B cell (primary cell): ENCODE measurements around the gene SEMA3A. TPM values are rescaled to one million over a fixed set of nuclear protein-coding genes. Genes with fewer than 3 reads are reported as not detected.

ENCODE experiments used
- ATAC-seq: fragments of 200-7000 bp; cut with Tn5 transposase; one replicate; pipeline ENCODE4 v1.10.0; 2021; ENCODE audit warnings: low read depth, mild to moderate bottlenecking, moderate number of reproducible peaks, moderate library complexity
- CTCF ChIA-PET: fragments of 350-600 bp; sonication (Branson Sonifier 250); formaldehyde crosslinking; loops from one replicate; lab custom pipeline; 2021; ENCODE audit warnings: antibody characterized with exemption, inconsistent platforms; lab: Charles Lee
- POLR2A ChIA-PET: fragments of 350-600 bp; sonication (Branson Sonifier 250); formaldehyde crosslinking; loops from one replicate; lab custom pipeline; 2021; ENCODE audit warnings: antibody characterized with exemption; lab: Charles Lee
- DNase-seq: peaks from one replicate; pipeline ENCODE4 v3.0.0; 2013
- H2AFZ ChIP-seq: 2 replicates; pipeline ENCODE4 v1.6.1; 2012; ENCODE audit warnings: mild to moderate bottlenecking, low read depth, low read length; ENCODE audit not compliant: insufficient read depth, poor library complexity, severe bottlenecking
- H3K27ac ChIP-seq, 2 donors: 1 replicate in 1 of 2; 2 replicates in 1 of 2; pipeline ENCODE4 v1.5.1; 2012 to 2013; ENCODE audit warnings: low read length in 2 of 2, mild to moderate bottlenecking in 2 of 2, moderate library complexity in 1 of 2
- H3K27me3 ChIP-seq, 4 experiments: fragments of 200-600 bp in 1 of 4; sonication (generic) in 1 of 4; replicated peaks in 1 of 4; 1 replicate in 2 of 4; 2 replicates in 2 of 4; pipeline versions ENCODE4 v1.6.1 to v1.7.0; 2013 to 2016; ENCODE audit warnings: low read length in 3 of 4, mild to moderate bottlenecking in 2 of 4, mixed read lengths in 1 of 4, moderate library complexity in 1 of 4; ENCODE audit not compliant: insufficient read depth in 4 of 4, control insufficient read depth in 3 of 4; ENCODE audit errors: control extremely low read depth in 1 of 4
- H3K36me3 ChIP-seq, 2 experiments: replicated peaks in 1 of 2; 1 replicate in 1 of 2; 2 replicates in 1 of 2; pipeline versions ENCODE4 v1.6.1 to v1.7.1; 2013; ENCODE audit warnings: low read length in 1 of 2; ENCODE audit not compliant: insufficient read depth in 2 of 2, control insufficient read depth in 1 of 2; ENCODE audit errors: control extremely low read depth in 1 of 2, extremely low read depth in 1 of 2
- H3K4me1 ChIP-seq, 2 donors: fragments of 200-600 bp in 1 of 2; sonication (generic) in 1 of 2; 1 replicate in 1 of 2; 2 replicates in 1 of 2; pipeline versions ENCODE4 v1.5.1 to v1.6.1; 2013 to 2017; ENCODE audit warnings: low read length in 2 of 2; ENCODE audit not compliant: control insufficient read depth in 2 of 2, insufficient read depth in 2 of 2
- H3K4me2 ChIP-seq: replicated peaks from 2 replicates; pipeline ENCODE3; 2012; ENCODE audit warnings: mild to moderate bottlenecking, low read depth, low read length; ENCODE audit not compliant: poor library complexity, severe bottlenecking
- H3K4me3 ChIP-seq, 5 experiments: fragments of 200-600 bp in 1 of 5; sonication (generic) in 1 of 5; 1 replicate in 3 of 5; 2 replicates in 2 of 5; pipeline versions ENCODE4 v1.5.1 to v1.7.0; 2011 to 2016; ENCODE audit warnings: low read length in 4 of 5, mild to moderate bottlenecking in 4 of 5, low read depth in 2 of 5, control low read depth in 1 of 5, moderate library complexity in 1 of 5; ENCODE audit not compliant: insufficient read depth in 1 of 5; ENCODE audit errors: control extremely low read depth in 1 of 5, extremely low read depth in 1 of 5
- H3K79me2 ChIP-seq: fragments of 200-600 bp; sonication (generic); one replicate; pipeline ENCODE4 v1.6.0; 2016; ENCODE audit warnings: low read length; ENCODE audit not compliant: control insufficient read depth, insufficient read depth
- H3K9ac ChIP-seq: fragments of 200-600 bp; sonication (generic); 2 replicates; pipeline ENCODE4 v1.6.1; 2017; ENCODE audit warnings: mild to moderate bottlenecking, low read length, moderate library complexity
- H3K9me3 ChIP-seq, 3 donors: one replicate each; pipeline versions ENCODE4 v1.6.1 to v1.7.1; 2013; ENCODE audit warnings: low read length in 2 of 3; ENCODE audit not compliant: control insufficient read depth in 2 of 3, insufficient read depth in 1 of 3; ENCODE audit errors: control extremely low read depth in 1 of 3
- H4K20me1 ChIP-seq: 2 replicates; pipeline ENCODE4 v1.6.0; 2012; ENCODE audit warnings: mild to moderate bottlenecking, low read length; ENCODE audit not compliant: insufficient read depth, control insufficient read depth, poor library complexity, severe bottlenecking
- H3K27ac Mint-ChIP-seq: one replicate; pipeline ENCODE4 v1.8.0; 2021; ENCODE audit warnings: mixed read lengths
- H3K27me3 Mint-ChIP-seq: one replicate; pipeline ENCODE4 v1.8.0; 2021; ENCODE audit warnings: mixed read lengths
- H3K4me1 Mint-ChIP-seq: one replicate; pipeline ENCODE4 v1.8.0; 2021; ENCODE audit warnings: mixed read lengths
- H3K4me3 Mint-ChIP-seq: one replicate; pipeline ENCODE4 v1.8.0; 2021; ENCODE audit warnings: mixed read lengths
- H3K9me3 Mint-ChIP-seq: one replicate; pipeline ENCODE4 v1.8.0; 2022; ENCODE audit warnings: mixed read lengths; ENCODE audit not compliant: insufficient read depth
- EZH2 ChIP-seq: IDR thresholded peaks from 2 replicates; pipeline ENCODE4 v1.6.1; 2012; ENCODE audit warnings: borderline replicate concordance, low read depth, mild to moderate bottlenecking, moderate library complexity, low read length; ENCODE audit not compliant: insufficient read depth, poor library complexity, severe bottlenecking
- WGBS: methylation state at CpG from one replicate; pipeline ENCODE4 v1.1.5; 2013; ENCODE audit warnings: missing lambda C conversion rate; ENCODE audit not compliant: insufficient coverage; 5-methylcytosine and 5-hydroxymethylcytosine counted together
- intact Hi-C: fragments of 100-400 bp; cut with micrococcal nuclease; formaldehyde crosslinking; loops from one replicate; pipeline ENCODE4 v1.10.0; 2022
- polyA plus RNA-seq: library from polyadenylated mRNA; depleted of rRNA; stranded (reverse); fragments of >200 nt; gene quantifications from 2 replicates; pipeline ENCODE4 v1.2.3, GENCODE V29; 2012
- total RNA-seq, 2 donors: library from RNA; stranded (reverse); fragments of 120-200 nt in 1 of 2; gene quantifications; 1 replicate in 1 of 2; 2 replicates in 1 of 2; pipeline versions ENCODE4 v1.2.3 to v1.2.4, GENCODE V29; 2013 to 2022
- TF ChIP-seq, protein P1 (sequence below): fragments of 200-600 bp; IDR thresholded peaks from one replicate; pipeline ENCODE4 v1.8.0; 2022; ENCODE audit warnings: antibody characterized with exemption, mild to moderate bottlenecking

SEMA3A gene
- total and polyA plus RNA-seq, 2 donors (not counting 1 experiment from before 2014, with no cell fraction given) = not detected

DNA sequence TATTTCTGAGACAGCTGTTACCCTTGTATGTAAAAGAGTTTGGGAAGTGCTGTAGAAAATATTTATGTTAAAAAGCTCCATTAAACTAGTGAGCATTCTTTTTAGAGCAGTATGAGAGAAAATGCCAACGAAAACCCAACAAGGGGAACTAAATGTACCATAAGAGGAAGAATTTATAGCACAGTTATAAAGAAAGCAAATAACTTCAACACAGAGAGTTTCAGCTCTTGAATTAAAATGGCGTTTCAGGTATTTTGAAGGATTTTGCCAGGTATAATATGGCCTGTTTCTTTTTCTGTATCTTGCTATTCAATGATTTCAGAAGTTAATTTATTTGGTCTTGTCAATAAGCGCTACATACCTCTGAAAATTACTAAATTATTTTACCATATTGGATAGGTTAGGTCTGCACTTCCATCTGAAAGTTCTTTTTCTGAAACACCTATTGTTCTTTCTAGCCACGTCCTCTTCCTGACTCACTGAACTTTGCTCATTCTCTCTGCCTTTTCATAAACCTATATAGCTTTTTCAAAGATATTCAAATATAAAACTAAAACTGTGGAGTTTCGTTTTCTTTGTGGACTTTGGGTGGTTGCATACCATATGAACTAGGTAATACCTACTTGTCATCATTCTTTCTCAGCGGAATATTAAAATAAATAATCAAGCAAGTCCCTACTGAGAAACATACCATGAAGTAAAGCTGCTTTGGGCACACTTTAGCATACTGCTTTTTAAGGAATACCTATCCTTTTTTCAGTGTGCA, 136.1 kb downstream of the SEMA3A start:
- Mint-ChIP-seq H3K4me3 (no peak overlapping the region), H3K27me3 (no peaks in the 10 kb centered on the region), H3K9me3 (no peaks in the 10 kb centered on the region), H3K4me1 (no peaks in the 10 kb centered on the region), H3K27ac (no peak overlapping the region)
- H3K4me2 ChIP-seq = no peak overlapping the region
- TF ChIP-seq, protein P1, sequence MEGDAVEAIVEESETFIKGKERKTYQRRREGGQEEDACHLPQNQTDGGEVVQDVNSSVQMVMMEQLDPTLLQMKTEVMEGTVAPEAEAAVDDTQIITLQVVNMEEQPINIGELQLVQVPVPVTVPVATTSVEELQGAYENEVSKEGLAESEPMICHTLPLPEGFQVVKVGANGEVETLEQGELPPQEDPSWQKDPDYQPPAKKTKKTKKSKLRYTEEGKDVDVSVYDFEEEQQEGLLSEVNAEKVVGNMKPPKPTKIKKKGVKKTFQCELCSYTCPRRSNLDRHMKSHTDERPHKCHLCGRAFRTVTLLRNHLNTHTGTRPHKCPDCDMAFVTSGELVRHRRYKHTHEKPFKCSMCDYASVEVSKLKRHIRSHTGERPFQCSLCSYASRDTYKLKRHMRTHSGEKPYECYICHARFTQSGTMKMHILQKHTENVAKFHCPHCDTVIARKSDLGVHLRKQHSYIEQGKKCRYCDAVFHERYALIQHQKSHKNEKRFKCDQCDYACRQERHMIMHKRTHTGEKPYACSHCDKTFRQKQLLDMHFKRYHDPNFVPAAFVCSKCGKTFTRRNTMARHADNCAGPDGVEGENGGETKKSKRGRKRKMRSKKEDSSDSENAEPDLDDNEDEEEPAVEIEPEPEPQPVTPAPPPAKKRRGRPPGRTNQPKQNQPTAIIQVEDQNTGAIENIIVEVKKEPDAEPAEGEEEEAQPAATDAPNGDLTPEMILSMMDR = no peak
- TF ChIP-seq EZH2 = no peak
- intact Hi-C loops = no loop called here
- no CpG with 5 or more reads among the region's 6 CpGs for WGBS
- no peaks in the 10 kb centered on the region for H3K4me1 ChIP-seq
- H3K27me3 ChIP-seq = no peaks in the 10 kb centered on the region
- H2AFZ ChIP-seq = no peak overlapping the region
- H3K36me3 ChIP-seq = no peaks in the 10 kb centered on the region
- ChIA-PET POLR2A (no interaction called here), CTCF (no interaction called here)
- H3K9me3 ChIP-seq = no peaks in the 10 kb centered on the region
- H3K27ac ChIP-seq = no peak overlapping the region
- DNase-seq = no peak
- no peak overlapping the region for H3K9ac ChIP-seq
- no peaks in the 10 kb centered on the region for H4K20me1 ChIP-seq
- no peak overlapping the region for H3K4me3 ChIP-seq
- no peak for ATAC-seq
- H3K79me2 ChIP-seq = no peaks in the 10 kb centered on the region

DNA sequence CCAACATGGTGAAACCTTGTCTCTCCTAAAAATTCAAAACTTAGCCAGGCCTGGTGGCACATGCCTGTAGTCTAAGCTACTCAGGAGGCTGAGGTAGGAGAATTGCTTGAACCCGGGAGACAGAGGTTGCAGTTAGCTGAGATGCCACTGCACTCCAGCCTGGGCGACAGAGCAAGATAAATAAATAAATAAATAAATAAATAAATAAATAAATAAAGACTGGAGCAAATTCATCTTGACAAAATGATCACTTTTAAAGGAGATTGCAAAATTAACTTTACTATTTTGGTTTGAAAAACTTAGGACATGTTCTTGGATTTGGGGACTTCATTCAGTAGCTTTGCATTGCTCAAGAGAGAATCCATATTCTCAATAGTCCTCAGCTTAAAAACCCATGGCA, 137.0 kb downstream of the SEMA3A start:
- POLR2A ChIA-PET = no interaction called here
- DNase-seq = no peak
- WGBS = no CpG with 5 or more reads among the region's 2 CpGs

More for the DNA sequence above, 137.0 kb downstream of the SEMA3A start:
- no peak for TF ChIP-seq EZH2
- TF ChIP-seq, protein P1 = no peak
- H3K36me3 ChIP-seq = no peaks in the 10 kb centered on the region
- Mint-ChIP-seq H3K27ac (no peak overlapping the region), H3K4me3 (no peak overlapping the region), H3K27me3 (no peaks in the 10 kb centered on the region), H3K9me3 (no peaks in the 10 kb centered on the region), H3K4me1 (no peaks in the 10 kb centered on the region)
- no peak overlapping the region for H3K9ac ChIP-seq
- H4K20me1 ChIP-seq = no peaks in the 10 kb centered on the region
- no peak overlapping the region for H3K4me2 ChIP-seq
- H3K9me3 ChIP-seq = no peaks in the 10 kb centered on the region
- H3K4me1 ChIP-seq = no peaks in the 10 kb centered on the region
- no peaks in the 10 kb centered on the region for H3K27me3 ChIP-seq
- no peaks in the 10 kb centered on the region for H3K79me2 ChIP-seq
- H3K4me3 ChIP-seq = no peak overlapping the region
- H3K27ac ChIP-seq = no peak overlapping the region
- ATAC-seq = no peak
- CTCF ChIA-PET = no interaction called here
- no peak overlapping the region for H2AFZ ChIP-seq
- intact Hi-C loops = no loop called here
